GM21447 (cell line): ENCODE measurements around the gene TNFRSF25.
"Not testable (repeated sequence)": the region's sequence is repeated elsewhere in the genome, so short reads cannot be mapped to it uniquely, and the experiment has no call there.

Experiments used
- ATAC-seq: cut with Tn5 transposase; IDR thresholded peaks from one replicate; pipeline ENCODE4 v1.9.1; 2021; ENCODE audit not compliant: unreplicated experiment

Gene TNFRSF25

DNA sequence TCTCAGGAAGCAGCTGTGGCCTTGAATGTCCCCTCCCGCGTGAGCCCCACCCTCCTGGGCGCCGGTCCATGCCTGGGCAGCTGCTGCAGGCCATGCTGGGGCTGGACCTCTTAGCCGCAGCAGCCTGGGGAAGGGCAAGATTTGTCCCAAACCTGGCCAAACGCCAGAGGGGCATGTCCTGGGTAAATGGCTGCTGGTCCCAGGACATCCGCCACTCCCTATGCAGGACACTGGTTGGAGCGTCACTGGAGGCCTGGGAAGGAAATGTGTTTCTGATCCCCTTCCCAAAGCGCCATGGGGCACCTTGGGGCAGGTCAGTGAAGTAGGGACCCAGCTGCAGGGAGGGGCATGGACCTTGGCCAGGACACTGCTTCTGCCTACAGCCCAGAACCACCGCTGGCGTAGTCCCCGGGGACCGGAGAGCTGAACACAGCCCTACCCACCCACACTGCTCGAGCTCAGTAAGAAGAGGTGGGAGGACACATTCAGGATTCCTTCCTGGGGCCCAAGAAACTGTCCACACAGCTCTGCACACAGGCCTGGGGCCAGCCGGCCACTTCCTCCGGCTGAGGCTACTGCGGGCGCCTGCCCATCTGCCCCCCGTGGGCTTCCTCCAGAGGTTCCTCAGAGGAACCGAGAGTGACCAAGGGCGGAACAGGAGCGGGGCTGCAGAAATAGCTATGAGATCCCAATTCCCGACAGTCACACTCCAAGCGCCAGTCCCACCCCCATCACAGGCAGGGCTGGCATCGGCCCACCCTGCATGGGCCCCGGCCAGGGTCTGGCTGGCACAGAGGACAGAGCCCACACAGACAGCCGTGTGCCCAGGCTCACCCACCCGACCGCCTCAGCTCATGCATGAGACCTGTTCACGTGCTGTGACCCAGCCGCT, 36.3 kb upstream of the TNFRSF25 start:
- no peak for ATAC-seq

DNA sequence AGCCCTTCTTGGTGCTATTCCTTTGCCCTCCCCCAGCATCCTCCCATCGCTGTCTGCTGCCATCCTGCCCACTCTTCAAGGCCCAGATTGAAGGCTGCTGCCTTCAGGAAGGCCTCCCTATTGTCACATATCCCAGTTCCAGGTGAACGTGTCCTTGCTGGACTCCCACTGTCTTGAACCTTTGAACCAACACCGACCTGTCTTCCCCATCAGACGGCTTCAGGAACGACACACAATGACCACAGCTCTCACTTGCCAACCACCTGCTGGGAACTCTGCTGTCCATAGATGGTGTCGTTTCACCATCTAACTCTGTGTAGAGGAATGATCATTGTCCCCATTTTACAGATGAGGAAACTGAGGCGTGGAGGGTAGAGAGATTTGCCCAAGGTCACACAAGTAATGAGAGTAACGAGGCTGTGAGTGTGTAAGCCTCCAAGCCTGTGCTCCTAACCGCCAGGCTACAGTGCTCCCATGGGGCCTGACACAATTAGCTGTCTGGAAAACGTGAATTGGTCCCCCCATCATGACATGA, 35.4 kb upstream of the TNFRSF25 start:
- no peak for ATAC-seq

DNA sequence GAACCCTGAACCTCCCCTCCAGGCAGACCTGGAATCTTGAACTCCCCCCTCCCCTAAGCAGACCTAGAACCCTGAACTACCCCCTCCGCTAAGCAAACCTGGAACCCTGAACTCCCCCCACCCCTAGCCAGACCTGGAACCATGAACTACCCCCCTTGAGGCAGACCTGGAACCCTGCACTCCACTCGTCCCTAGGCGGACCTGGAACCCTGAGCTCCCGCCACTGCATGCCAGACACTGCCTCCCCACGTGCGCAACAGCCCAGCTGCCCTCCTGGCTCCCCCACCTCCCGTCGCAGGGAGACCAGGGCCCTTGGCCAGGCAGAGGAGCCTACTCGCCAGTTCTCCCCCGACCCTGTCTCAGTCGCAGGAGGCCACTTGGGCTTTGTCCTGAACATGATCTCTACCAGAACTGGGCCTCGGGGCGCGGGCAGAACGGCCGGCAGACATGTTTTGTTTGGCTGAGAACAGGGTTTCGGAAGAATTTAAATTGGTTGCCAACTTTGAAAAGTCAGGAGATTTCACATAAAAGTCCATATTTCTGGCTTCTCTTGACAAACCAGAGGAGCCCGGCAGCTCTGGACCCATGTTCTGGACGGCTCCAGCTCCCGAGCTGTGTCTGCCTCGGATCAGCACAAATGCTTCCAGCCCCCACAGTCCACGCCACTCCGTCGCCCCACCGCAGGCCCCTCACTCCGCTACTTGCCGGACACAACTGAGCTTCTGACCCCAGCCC, 34.7 kb upstream of the TNFRSF25 start:
- no peak for ATAC-seq

DNA sequence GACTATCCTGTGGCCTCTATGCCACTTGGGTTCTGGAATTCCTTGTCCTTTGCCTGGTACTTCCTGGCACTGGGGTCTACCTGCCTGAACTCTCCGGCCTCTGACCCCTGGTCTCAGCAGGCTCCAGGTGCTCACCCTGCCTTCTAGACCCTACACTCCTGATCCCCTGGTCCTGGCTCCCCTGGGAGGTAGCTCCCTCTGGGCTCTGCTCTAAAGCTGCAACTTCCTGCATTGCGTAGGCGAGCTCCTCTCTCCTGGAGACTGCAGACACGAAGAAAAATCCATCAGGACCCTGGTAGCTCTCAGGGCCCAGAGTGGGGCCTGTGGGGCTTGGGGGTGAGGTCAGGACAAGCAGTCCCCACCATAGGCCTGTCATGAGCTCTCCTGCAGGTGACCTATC, 33.3 kb upstream of the TNFRSF25 start:
- no peak for ATAC-seq

DNA sequence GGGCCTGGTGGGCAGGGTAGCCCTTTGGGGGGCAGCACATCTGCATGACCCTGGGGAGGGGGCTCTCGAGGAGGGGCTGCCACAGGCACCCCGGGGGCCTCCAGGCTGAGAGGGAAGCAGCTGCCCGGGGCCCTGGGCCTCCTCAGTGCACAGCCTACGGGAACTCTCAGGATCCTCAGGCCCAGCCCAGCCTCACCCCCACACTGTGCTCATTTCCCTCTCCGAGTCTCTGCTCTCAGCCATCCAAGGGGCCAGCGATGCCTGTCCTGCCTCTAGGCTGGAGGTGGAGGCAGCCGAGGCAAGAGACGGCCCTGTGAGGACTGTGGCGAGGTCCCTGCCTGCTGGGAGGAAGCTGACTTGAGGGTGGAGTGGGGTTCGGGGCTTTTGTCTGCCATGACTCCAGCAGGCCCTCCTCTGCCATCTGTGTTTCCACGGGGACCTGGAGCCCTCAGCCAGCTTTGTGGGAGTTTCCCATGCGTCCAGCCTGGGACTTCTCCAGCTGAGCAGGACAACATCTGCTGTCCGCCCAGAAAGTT, 32.7 kb upstream of the TNFRSF25 start:
- ATAC-seq, result no peak

DNA sequence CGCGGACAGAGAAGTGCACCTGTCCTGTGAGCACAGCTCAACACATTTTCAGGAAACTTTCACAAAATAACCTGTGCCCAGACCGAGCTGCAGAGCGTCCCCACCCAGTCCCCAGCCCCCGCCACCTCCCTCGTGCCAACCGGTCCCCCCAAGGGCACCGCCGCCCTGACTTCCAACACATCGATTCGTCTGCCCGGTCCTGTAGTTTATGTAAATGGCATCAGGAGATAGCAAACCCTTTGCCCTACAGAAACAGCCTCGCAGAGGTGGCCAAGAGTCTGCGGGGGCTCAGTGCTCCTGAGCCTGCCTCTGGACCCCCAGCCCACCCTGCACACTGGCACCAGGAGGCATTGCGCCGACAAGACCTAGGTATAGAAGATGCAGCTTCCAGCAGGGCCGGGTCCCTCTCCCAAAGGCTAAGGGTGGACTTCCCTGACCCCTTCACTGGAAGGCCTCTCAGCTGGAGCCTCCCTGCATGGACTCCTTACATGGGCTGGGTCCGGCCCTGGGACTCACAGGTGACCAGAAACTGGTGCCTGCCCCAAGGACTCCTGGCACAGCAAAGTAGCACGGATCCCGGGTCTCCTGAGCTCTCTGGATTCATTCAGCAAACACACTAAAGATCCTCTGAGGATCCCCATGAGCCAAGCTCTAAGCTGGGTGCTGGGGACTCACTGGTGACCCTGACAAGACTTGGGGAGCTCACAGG, 32.0 kb upstream of the TNFRSF25 start:
- ATAC-seq, result no peak

- no peak for ATAC-seq
Measured at GRCh38 chr1:6497215-6497866, 31.4 kb upstream of the TNFRSF25 start.

DNA sequence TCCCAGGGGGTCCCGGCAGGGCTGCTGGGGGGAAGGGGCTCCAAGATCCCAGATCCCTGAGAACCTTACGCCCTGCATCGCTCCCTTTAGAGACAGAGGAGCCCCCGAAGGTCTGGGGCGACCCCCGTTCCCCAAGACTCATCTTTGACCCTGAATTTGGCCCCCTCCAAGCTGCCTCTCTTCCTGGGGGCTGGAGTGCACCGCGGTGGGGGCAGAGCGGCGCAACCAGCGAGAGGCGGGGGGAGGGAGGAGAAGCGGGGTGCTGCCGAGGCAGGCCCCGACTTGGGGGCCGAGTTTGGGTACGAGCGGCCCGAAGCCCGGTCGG, 30.9 kb upstream of the TNFRSF25 start:
- ATAC-seq, result no peak

DNA sequence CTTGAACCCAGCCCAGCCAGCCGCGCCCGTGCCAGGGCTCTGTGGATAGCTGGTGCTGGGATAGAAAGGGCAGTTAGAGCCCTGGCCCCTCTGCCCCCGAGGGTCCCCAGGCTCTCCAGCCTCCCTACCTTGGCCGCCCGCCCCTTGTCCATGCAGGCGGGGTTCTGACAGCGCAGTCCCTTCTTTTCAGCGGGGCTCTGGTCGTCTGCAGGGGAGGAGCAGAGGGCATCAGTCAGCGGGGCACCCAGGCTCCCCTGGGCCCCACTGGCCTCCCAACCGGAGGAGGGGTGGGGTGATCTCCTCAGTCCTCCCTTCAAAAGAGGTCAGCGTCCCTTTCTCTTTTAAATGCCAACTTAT, 30.4 kb upstream of the TNFRSF25 start:
- ATAC-seq, result no peak

- no peak for ATAC-seq
Measured at GRCh38 chr1:6495540-6496364, 29.8 kb upstream of the TNFRSF25 start.

GRCh38 chr1:6495041-6495441, 29.1 kb upstream of the TNFRSF25 start:
- ATAC-seq, result no peak

DNA sequence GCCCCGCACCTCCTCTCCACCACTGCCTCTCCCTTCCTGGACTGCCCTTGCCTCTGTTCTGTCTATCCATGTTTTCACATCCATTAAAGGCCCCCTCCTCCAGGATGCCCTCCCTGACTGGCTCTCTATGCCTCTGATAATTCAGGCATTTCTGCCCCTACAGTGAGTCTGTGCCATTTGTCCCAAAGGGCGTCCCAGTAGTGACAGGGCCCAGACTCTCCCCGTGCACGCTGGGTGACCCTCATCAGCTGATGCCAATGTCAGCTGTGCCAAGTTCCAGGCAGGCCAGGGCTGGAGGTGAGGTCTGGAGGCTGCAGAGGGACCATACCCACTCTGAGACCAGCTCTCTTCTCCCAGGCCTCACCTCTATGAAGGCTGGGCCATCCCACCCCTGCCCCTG, 28.7 kb upstream of the TNFRSF25 start:
- no peak for ATAC-seq

DNA sequence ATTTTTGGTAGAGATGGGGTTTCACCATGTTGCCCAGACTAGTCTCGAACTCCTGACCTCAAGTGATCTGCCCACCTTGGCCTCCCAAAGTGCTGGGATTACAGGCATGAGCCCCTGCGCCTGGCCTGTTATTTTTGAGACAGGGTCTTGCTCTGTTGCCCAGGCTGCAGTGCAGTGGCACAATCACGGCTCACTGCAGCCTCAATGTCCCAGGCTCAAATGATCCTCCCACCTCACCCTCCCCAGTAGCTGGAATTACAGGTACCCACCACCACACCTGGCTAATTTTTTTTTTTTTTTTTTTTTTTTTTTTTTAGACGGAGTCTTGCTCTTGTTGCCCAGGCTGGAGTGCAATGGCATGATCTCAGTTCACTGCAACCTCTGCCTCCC, 27.9 kb upstream of the TNFRSF25 start:
- ATAC-seq, result not testable (repeated sequence)

DNA sequence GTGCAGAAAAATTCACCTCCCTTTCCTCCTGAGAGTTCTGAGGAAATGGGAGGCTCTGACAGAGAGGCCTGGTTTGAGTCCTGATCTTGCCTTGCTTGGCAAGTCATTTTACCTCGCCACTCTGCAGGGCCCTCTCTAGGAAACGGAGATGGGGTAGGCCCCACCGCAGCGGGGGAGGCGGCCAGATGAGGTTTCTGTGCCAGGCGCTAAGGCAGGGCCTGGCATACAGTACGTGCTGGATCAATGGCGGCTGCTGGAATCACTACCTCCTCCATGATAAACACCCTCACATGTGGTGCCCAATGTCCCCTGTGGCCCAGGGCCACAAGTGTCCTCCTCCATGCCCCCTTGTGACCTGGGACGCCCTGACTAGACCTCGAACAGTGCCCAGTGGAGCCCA, 26.0 kb upstream of the TNFRSF25 start:
- ATAC-seq, result no peak

DNA sequence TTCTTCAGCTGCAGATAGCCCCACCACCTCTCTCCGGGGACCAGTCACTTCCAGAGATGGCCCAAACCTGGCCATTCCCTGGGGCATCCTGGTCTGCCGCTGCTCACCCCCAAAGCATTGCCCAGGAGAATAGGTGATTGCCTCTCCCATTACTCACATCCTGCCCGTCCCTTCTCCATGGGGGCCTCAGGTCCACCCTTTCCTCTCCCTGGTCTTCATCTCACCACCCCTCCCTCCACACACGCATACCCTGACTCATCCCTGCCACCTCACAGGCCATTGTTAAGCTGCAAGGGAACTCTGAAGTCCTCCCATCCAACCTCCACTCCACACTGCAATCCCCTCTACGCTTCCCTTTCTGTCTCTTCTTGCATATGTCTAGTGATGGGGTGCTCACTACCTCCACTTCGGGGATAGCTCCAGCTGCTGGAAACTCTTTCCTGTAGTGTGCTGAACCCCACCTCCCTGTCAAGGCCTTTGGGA, 25.5 kb upstream of the TNFRSF25 start, which contains the start of gene PLEKHG5:
Gene PLEKHG5 (minus strand): TSS at position 188 of the 483 bp plus-strand sequence. CDS start 14,096 bp downstream, outside the sequence.
- no peak for ATAC-seq

DNA sequence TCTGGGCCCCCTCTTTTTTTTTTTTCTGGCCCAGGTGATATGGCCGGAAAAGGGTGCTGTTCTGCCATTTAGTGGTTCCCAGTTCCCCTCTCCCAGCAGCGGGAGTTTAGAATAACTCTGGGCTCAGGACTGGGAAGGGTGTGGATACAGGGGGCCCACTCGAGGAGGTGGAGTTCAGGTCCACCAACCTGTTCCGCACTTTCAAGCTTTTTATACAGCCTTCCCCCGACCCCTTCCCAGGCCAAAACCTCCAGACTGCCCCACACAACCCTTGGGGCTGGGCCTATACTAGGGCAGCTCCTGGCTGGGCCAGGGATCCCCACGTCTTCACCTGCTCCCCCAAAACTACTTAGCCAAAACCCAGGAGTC, 25.1 kb upstream of the TNFRSF25 start:
- ATAC-seq, result no peak

GRCh38 chr1:6490181-6491080, 24.5 kb upstream of the TNFRSF25 start:
- peak; percentile 65 for ATAC-seq

- peak; percentile 68 for ATAC-seq
Measured at GRCh38 chr1:6489799-6490180, 23.8 kb upstream of the TNFRSF25 start.

DNA sequence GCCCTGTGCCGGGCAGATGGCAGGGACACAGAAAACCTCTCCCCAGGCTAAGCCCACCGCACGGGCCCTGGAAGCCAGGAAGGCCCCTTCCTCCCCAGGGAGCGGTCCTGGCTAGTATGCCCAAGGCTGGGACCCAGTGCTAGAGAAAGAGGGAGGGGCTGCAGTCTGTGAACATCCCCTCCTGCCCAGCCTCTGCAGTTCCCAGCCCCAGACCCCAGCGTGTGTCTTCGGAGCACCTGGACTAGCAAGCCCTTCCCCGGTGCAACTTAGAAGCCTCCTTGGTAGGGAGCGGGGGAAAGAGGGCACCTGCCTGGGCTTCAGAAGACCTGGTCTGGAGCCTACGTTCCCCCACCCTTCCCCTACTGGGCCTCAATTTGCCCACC, 23.4 kb upstream of the TNFRSF25 start:
- ATAC-seq, result no peak
